GM12878 (cell line): ENCODE measurements around the gene RAB11A.

ENCODE experiments used
- ATF3 ChIP-seq: IDR thresholded peaks from 2 replicates; pipeline ENCODE4 v1.6.1; 2011; ENCODE audit warnings: low read depth, mild to moderate bottlenecking, low read length, moderate library complexity, borderline replicate concordance; ENCODE audit errors: extremely low read depth
- CREB1 ChIP-seq: IDR thresholded peaks from 2 replicates; pipeline ENCODE4 v1.6.1; 2012; ENCODE audit warnings: low read depth, mild to moderate bottlenecking, inconsistent platforms
- CREM ChIP-seq: IDR thresholded peaks from 2 replicates; pipeline ENCODE4 v1.6.1; 2014; ENCODE audit warnings: antibody characterized with exemption, low read depth
- CTCF ChIP-seq, 3 experiments: IDR thresholded peaks in 2 of 3; conservative IDR thresholded peaks in 1 of 3; 2 replicates each; pipeline ENCODE4 v1.5.1; 2011; ENCODE audit warnings: low read depth in 3 of 3, low read length in 3 of 3, mild to moderate bottlenecking in 3 of 3, control low read depth in 2 of 3, moderate library complexity in 2 of 3, inconsistent platforms in 1 of 3, mixed read lengths in 1 of 3; ENCODE audit not compliant: control insufficient read depth in 2 of 3, insufficient read depth in 1 of 3; ENCODE audit errors: extremely low read depth in 1 of 3
- NBN ChIP-seq: fragments of 450-650 bp; IDR thresholded peaks from 2 replicates; pipeline ENCODE4 v1.6.1; 2016
- NFIC ChIP-seq: IDR thresholded peaks from 2 replicates; pipeline ENCODE4 v1.6.1; 2012; ENCODE audit warnings: low read depth, mild to moderate bottlenecking, inconsistent platforms, low read length, moderate library complexity
- POLR2AphosphoS5 ChIP-seq: IDR thresholded peaks from 2 replicates; pipeline ENCODE4 v1.6.1; 2011; ENCODE audit warnings: mild to moderate bottlenecking, low read length, inconsistent platforms
- TAF1 ChIP-seq: IDR thresholded peaks from 2 replicates; pipeline ENCODE4 v1.6.1; 2011; ENCODE audit warnings: mild to moderate bottlenecking, low read depth, low read length, borderline replicate concordance
- ZNF217 ChIP-seq: fragments of 450-650 bp; IDR thresholded peaks from 2 replicates; pipeline ENCODE4 v1.6.1; 2017; ENCODE audit warnings: antibody characterized with exemption, mild to moderate bottlenecking

GRCh38 chr15:65869954-65870871 is 922 bp downstream of the RAB11A start:
- TF ChIP-seq CTCF (IDR thresholded peaks at IDR 0.05 in 2 of 3, conservative IDR thresholded peaks at IDR 0.05 in 1 of 3; ENCODE audit: control insufficient read depth in 2 of 3, extremely low read depth in 1 of 3, insufficient read depth in 1 of 3, low read depth in 3 of 3, low read length in 3 of 3) (no peak), CREM (no peak), POLR2AphosphoS5 (no peak), CREB1 (0 out of 2 replicates have a peak, but pooled peaks have one; percentile 16), TAF1 (no peak), ATF3 (no peak), NFIC (no peak), NBN (peak; percentile 22; the same call in 1 of the 2 replicates), ZNF217 (no peak)
